A673 (cell line): ENCODE measurements around the gene ZNF565. TPM values are rescaled to one million over a fixed set of nuclear protein-coding genes. Genes with fewer than 3 reads are reported as not detected.
A peak's percentile ranks its signal among the peaks of the same experiment; 100 is the strongest.

Experiments
- Bru-seq: library from RNA; stranded (reverse); fragments of 400-500 nt; gene quantifications from one replicate; lab custom pipeline; 2021; lab: Mats Ljungman, UMichigan
- BruChase-seq, 2 experiments: library from RNA; stranded (reverse); fragments of 400-500 nt; gene quantifications; one replicate each; lab custom pipeline; 2021; lab: Mats Ljungman, UMichigan
- BruUV-seq: library from RNA; stranded (reverse); fragments of 400-500 nt; replicated peaks from 2 replicates; lab custom pipeline; 2021; lab: Mats Ljungman, UMichigan
- CTCF ChIA-PET: fragments of 300-600 bp; sonication (Branson Sonifier 250); formaldehyde crosslinking; loops from one replicate; lab custom pipeline; 2022; ENCODE audit warnings: antibody characterized with exemption; lab: Charles Lee
- POLR2A ChIA-PET: fragments of 300-600 bp; sonication (Branson Sonifier 250); formaldehyde crosslinking; loops from one replicate; lab custom pipeline; 2022; ENCODE audit warnings: antibody characterized with exemption; ENCODE audit not compliant: low non-redundant PET; lab: Charles Lee
- DNase-seq: peaks from one replicate; pipeline ENCODE4 v3.0.0-alpha.2; 2015; ENCODE audit warnings: low spot score
- H3K27ac ChIP-seq: fragments of 200-600 bp; sonication (generic); 2 replicates; pipeline ENCODE4 v1.5.1; 2016; ENCODE audit warnings: mixed run types, low read depth, mild to moderate bottlenecking, mixed read lengths, antibody characterized with exemption, low read length; ENCODE audit not compliant: poor library complexity, severe bottlenecking
- H3K27me3 ChIP-seq: fragments of 200-600 bp; sonication (generic); replicated peaks from 2 replicates; pipeline ENCODE4 v1.6.1; 2017; ENCODE audit warnings: mixed run types, low read depth, mild to moderate bottlenecking, mixed read lengths, antibody characterized with exemption, low read length; ENCODE audit not compliant: insufficient read depth, poor library complexity
- H3K36me3 ChIP-seq: fragments of 200-600 bp; sonication (generic); 2 replicates; pipeline ENCODE4 v1.6.1; 2016; ENCODE audit warnings: mixed run types, mild to moderate bottlenecking, mixed read lengths, antibody characterized with exemption, low read length; ENCODE audit not compliant: insufficient read depth, poor library complexity, severe bottlenecking
- H3K4me1 ChIP-seq: fragments of 200-600 bp; sonication (generic); 2 replicates; pipeline ENCODE4 v1.6.1; 2017; ENCODE audit warnings: mixed run types, mild to moderate bottlenecking, mixed read lengths, antibody characterized with exemption, low read length; ENCODE audit not compliant: insufficient read depth, poor library complexity, severe bottlenecking
- H3K4me3 ChIP-seq: fragments of 200-600 bp; sonication (generic); 2 replicates; pipeline ENCODE4 v1.5.1; 2016; ENCODE audit warnings: low read depth, mixed run types, mild to moderate bottlenecking, mixed read lengths, low read length; ENCODE audit not compliant: poor library complexity, severe bottlenecking
- H3K9me3 ChIP-seq: fragments of 200-600 bp; sonication (generic); 2 replicates; pipeline ENCODE4 v1.6.1; 2016; ENCODE audit warnings: mixed run types, low read depth, mild to moderate bottlenecking, mixed read lengths, antibody characterized with exemption, low read length; ENCODE audit not compliant: poor library complexity, severe bottlenecking
- CTCF ChIP-seq: fragments of 300-800, 200-600 bp; sonication (generic); conservative IDR thresholded peaks from 2 replicates; pipeline ENCODE4 v1.5.1; 2017; ENCODE audit warnings: low read depth, mild to moderate bottlenecking, antibody characterized with exemption, low read length, moderate library complexity, mixed read lengths
- EZH2 ChIP-seq: fragments of 200-600 bp; sonication (generic); IDR thresholded peaks from 2 replicates; pipeline ENCODE4 v1.6.1; 2017; ENCODE audit warnings: borderline replicate concordance, low read depth, mild to moderate bottlenecking, mixed read lengths, antibody characterized with exemption, low read length; ENCODE audit not compliant: poor library complexity, severe bottlenecking
- intact Hi-C: fragments of 100-400 bp; cut with micrococcal nuclease; formaldehyde crosslinking; loops from one replicate; pipeline ENCODE4 v1.10.0; 2022; ENCODE audit not compliant: unreplicated experiment
- long read RNA-seq: library from polyadenylated mRNA; stranded (forward); transcript quantifications from one replicate; pipeline ENCODE4 v2.0.0, GENCODE V29; 2022
- total RNA-seq: library from RNA; stranded (reverse); gene quantifications from 2 replicates; pipeline ENCODE4 v1.2.3, GENCODE V29; 2021

Gene ZNF565
- total RNA-seq (7.2 and 7.5 TPM in 2 replicates), Bru-seq, nascent RNA (percentile 49 among the genes with signal in this experiment), BruChase-seq, experiment 1, labeled RNA remaining after a 2-hour chase (percentile 49 among the genes with signal in this experiment), BruChase-seq, experiment 2, labeled RNA remaining after a 6-hour chase (percentile 54 among the genes with signal in this experiment)
- long read RNA-seq, transcript ZNF565-201 (5 exons, 2,023 nt), result major isoform, 7 of 110 reads
- long read RNA-seq, partial matches to known transcripts, result 0 of 110 reads
- long read RNA-seq, other reads (novel, unspliced or antisense), result 100 of 110 reads

GRCh38 chr19:36214386-36215275 is at the start of gene ZNF565, which contains the start of gene ZNF146:
Gene ZNF565 (minus strand): TSS chr19:36214665. CDS start chr19:36201985, 12,680 bp downstream.
Gene ZNF146 (plus strand): TSS chr19:36215106. CDS start chr19:36236441, 21,335 bp downstream.
- Histone ChIP-seq H3K9me3 (no peaks in the 10 kb centered on the region), H3K27me3 (no peaks in the 10 kb centered on the region), H3K4me3 (peak within 1 kb of the TSS; percentile 83), H3K4me1 (no peaks in the 10 kb centered on the region), H3K36me3 (peaks cover 7% of the 10 kb centered on the region), H3K27ac (peak within 1 kb of the TSS; percentile 91)
- no TSS peak for BruUV-seq
- POLR2A ChIA-PET, result interaction anchor here (0.7 to 1.0 kb wide), 2 partner anchors 101 to 203 kb away, joined by 3 to 5 read pairs; no protein-coding TSS in a partner anchor
- TF ChIP-seq EZH2 (no peak), CTCF (no peak)
- CTCF ChIA-PET, result interaction anchor here (0.6 kb wide), 1 partner anchor 1202 kb away, joined by 3 read pairs; no protein-coding TSS in a partner anchor
- DNase-seq, result peak; percentile 99
- intact Hi-C loops, result no loop called here

DNA sequence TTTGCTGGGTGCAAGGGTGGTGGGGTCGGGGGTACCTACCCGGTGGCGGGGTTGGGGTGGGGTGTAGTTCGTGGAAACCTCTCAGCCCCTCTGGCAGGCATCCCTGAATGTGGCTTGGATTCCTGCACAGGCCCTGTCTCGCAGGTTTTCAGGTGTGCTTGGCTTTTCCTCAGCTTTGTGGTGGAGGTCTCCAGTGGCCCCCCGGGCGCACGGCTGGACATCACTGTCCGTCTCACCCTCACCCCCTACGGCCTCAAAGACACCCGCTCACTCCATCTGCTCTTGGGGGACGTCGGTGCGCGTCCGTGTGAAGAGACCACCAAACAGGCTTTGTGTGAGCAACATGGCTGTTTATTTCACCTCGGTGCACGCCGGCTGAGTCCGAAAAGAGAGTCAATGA is 44.7 kb upstream of the ZNF565 start:
- H3K27ac ChIP-seq, result no peak overlapping the region
- BruUV-seq, result no TSS peak
- no peak for DNase-seq
- TF ChIP-seq CTCF (no peak), EZH2 (no peak)
- H3K4me1 ChIP-seq, result no peaks in the 10 kb centered on the region
- intact Hi-C loops, result no loop called here
- no peaks in the 10 kb centered on the region for H3K27me3 ChIP-seq
- H3K9me3 ChIP-seq, result no peaks in the 10 kb centered on the region
- H3K4me3 ChIP-seq, result no peak overlapping the region
- no peaks in the 10 kb centered on the region for H3K36me3 ChIP-seq
- ChIA-PET CTCF (no interaction called here), POLR2A (no interaction called here)

- no peak for TF ChIP-seq EZH2
- no peak for TF ChIP-seq CTCF
- peak overlapping the region; percentile 51 for H3K4me3 ChIP-seq
- H3K27ac ChIP-seq, result no peak overlapping the region
- no peaks in the 10 kb centered on the region for H3K27me3 ChIP-seq
- no peaks in the 10 kb centered on the region for H3K9me3 ChIP-seq
- H3K4me1 ChIP-seq, result no peaks in the 10 kb centered on the region
- ChIA-PET POLR2A (no interaction called here), CTCF (no interaction called here)
- no peaks in the 10 kb centered on the region for H3K36me3 ChIP-seq
- intact Hi-C loops, result no loop called here
- BruUV-seq, result no TSS peak
- DNase-seq, result no peak
Measured at GRCh38 chr19:36258028-36258875, 43.8 kb upstream of the ZNF565 start.
